ENCODE measurements around the gene ZNRF2.

ZNRF2 gene

DNA sequence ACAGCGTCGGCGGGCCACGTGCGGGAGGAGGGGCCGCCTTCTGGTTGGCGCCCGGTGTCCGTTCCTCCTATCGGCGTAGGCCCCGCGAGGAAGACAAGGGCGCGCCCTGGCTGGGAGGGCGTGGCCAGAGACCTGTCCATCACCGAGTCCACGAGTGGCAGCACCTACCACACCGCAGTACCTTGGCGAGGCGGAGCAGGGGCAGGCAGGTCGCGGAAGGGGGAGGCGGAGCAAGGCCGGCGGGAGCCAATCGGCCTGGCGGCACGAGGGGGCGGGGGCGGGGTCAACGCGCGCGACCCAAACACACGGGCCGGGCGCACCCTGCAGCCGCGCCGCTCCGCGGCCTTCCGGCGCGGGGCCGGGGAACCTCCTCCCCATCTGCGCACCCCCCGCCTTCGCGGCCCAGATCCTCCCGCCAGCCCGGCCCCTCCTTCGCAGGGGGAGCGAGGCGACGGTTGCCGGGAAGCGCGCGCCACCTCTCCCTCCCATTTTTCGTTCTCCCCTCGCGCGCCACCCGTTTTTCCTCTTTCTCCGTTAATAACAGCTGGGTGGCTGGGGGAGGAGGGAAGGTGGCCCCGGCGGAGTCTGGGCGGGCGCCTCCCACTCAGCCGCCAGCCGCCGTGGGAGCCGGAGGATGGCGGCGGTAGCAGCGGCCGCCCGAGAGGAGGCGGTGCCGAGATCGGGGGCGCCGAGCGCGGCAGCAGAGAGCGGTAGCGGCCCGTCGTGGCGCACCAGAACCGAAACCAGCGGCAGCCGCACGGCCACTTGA, at the start of gene ZNRF2:
TSS of gene ZNRF2 (plus strand) at position 300 of the 769 bp plus-strand sequence. CDS start 761 bp downstream, outside the sequence.
- DNase-seq (ENCODE audit: low read depth), result peak; percentile 99

DNA sequence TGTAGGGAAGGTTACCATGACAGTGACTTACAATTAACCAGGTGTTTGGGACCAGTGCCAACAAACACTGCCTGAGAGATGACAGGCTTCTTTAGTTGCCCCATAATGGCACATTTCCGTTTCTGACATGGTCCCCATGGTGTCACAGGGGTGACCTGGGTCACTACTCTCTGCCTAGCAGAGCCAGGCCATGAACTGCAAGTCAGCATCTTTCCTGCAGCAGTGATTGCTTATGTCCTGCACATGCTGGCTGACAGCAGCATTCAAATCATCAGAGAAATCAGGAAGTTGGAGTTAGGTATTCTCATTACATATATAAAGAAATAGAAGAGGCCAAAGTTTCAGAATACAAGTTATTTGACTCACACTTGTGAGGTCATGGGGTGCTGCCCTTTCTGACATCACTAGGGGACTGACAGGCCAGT, 47.1 kb upstream of the ZNRF2 start:
- no peak for DNase-seq (ENCODE audit: low read depth)

DNA sequence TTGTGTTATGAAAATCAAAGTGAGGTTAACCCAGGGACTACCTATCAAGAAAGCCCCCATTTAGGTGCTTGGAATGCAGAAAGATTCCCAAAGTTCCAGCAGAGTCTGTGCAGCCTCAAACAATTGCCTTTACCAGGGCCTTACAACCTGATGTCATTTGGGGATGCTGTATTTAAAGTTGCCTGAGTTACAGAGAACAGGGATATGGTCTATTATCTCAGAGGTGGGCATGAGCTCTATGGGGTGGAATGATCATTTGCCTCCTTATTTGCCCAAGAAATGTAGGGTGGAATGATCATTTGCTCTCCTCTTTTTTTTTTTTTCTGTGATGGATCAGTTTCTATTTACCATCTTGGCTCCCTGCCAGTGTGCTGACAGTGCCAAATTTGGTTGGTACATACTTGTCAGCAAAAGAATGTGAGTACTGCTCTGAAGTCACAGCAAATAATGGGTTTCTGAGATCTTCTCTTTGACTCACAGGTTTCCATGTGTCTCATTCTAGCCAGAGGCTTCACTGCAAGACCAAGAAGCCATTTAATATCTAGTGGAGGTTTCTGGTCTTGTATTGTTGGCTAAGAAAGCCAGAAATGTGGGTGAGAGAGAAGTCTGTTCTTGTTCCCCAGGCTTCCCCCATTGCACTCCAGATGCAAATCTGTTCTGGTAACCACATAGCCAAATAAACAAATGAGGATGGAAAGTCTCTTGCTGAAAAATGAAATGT, 45.5 kb upstream of the ZNRF2 start:
- no peak for DNase-seq (ENCODE audit: low read depth)

DNA sequence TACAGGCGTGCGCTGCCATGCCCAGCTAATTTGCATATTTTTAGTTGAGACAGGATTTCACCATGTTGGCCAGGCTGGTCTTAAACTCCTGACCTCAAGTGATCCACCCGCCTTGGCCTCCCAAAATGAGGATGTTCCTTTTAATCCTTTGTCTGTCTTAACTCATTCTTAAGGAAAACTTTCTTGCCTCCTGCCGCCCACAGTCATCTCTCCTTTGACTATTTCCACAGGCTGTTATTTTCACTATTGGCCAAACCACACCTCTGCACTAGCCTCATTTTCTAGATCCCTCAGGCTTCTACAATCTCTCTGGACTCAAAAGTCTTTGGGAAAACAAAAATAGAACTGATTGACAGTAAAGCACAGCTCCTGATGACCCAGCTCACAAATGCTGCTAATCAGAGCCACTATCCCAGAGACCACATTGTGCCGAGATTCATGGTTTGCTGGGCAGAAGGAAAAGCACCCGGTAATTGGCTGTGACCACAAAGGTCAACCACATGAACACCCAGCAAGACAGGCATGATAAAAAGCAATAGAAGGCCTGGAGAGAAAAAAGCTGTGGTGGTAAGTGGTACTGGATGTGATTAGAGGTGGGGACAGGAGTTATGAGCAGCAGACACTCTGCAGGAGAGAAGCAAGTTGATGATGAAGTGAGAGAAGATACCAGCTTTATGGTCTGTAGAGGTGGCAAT, 44.1 kb upstream of the ZNRF2 start:
- DNase-seq (ENCODE audit: low read depth), result no peak

DNA sequence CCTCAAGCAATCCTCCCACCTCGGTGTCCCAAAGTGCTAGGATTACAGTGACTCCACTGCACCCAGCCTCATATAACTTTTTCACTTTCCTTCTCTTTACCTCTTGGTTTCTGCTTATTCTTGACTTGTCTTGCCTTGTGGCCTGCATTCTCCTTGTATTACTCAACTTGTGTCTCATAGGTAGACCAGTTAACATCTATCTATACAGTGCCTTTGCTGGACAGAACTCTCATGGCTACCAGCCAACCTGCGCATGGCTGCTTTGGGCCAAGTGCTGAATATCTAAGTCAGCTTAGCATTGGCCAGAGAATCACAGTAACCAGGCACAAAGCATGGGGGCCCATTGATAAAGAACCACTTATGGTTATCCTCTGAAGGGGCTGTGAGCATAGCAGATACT, 42.6 kb upstream of the ZNRF2 start:
- DNase-seq (ENCODE audit: low read depth), result no peak

DNA sequence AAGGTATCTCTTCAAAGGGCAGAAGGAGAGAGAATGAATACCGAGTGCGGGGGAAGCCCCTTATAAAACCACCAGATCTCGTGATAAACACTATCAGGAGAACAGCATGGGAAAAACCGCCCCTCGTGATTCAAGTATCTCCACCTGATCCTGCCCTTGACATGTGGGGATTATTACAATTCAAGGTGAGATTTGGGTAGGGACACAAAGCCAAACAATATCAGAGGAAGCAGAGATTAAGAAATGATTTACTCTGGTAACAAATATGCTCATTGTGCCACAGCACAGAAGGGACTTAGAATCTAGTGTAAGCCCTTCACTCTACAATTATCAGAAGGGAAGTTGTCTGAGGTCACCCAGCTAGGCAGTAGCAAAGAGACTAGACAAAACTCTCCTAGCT, 40.1 kb upstream of the ZNRF2 start:
- no peak for DNase-seq (ENCODE audit: low read depth)

DNA sequence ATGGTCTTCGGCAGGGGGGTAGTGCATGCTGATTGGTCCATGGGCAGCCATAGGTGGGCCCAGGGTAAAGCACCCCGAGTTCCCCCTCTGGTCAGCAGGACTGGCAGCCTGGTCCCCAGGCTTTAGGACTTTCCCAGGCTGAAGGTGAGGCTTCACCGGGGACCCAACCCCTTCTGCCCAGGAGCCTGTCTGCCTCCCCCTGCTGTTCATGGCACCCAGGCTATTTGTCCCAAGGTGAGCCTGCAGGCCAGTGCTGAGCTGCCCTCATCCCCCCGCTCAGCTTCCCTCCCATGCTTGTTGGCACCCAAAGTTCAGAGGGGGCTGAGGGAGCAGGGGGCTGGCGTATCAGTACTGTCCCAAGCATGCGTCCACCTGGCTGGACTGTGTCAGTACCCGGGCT, 38.5 kb upstream of the ZNRF2 start:
- DNase-seq (ENCODE audit: low read depth), result no peak

- DNase-seq (ENCODE audit: low read depth), result no peak
Observed at GRCh38 chr7:30246392-30246791, 38.0 kb upstream of the ZNRF2 start.

DNA sequence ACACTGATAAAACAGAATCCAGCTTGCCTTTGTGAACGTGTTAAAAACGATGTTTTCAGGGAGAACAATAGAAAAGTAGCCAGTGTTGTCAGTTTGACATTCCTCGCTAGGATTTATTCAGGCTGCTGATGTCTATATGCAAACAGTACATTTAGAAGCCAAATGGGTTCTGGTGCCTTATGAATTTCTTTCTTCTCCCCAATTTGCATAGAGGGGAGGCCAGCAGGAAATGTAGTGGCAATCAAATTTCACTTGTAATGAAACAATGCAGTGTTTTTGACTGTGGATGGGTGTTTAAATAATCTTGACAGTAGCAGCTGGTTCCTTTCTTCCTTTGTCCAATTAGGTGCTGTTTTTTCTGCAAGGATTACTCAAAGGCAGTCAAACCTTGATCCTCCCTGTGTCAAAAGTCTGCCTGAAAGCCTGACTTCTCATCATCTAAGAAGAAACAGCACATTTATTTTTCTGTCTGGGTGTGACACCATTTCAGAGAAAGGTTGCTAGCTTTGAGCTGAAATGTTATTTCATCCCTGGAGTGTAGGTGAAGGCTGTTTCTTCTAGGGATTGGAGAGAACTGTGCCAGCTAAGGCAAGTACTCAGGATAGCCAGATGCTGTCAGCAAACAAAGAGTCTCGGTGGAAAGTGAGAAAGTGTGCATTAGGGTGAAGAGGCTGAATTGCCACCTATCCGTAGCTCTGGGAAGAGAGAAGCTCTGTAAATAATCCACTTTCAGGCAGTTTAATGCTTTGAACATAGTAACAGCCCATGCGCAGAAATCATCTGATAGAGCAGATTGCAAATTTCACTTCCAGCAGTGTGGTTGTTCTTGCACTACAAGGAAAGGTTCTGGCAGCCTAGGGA, 36.6 kb upstream of the ZNRF2 start:
- DNase-seq (ENCODE audit: low read depth), result no peak

- no peak for DNase-seq (ENCODE audit: low read depth)
Observed at GRCh38 chr7:30249316-30249715, 35.1 kb upstream of the ZNRF2 start.

GRCh38 chr7:30249986-30250774, 34.2 kb upstream of the ZNRF2 start:
- no peak for DNase-seq (ENCODE audit: low read depth)

DNA sequence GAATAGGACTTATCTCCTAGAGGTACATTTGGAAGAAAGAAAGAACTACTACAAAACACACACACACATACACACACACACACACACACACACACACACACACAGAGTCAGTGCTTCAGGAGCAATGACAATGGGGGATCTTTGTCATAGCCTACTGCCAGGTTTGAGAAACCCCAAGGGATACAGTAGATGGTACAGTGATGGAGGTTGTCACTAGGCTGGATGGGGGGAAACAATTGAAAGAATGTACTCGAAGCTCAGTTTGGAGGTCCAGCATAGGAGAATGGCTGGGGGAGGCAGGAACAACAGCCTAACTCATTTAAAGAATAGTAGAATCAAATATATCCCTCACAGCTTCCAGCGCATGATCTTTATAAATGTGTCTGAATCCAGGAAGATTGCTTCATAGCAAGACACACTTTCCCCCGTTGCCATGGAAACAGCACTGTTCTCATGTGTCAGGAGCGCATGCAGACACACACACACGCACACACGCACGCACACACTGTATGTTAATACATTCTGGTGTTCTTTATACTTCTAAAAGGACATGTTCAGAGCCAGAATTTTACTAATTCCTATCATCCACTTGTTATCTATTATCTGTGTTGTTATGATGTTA, 32.6 kb upstream of the ZNRF2 start:
- DNase-seq (ENCODE audit: low read depth), result no peak

- DNase-seq (ENCODE audit: low read depth), result no peak
Observed at GRCh38 chr7:30252885-30253795, 31.3 kb upstream of the ZNRF2 start.

DNA sequence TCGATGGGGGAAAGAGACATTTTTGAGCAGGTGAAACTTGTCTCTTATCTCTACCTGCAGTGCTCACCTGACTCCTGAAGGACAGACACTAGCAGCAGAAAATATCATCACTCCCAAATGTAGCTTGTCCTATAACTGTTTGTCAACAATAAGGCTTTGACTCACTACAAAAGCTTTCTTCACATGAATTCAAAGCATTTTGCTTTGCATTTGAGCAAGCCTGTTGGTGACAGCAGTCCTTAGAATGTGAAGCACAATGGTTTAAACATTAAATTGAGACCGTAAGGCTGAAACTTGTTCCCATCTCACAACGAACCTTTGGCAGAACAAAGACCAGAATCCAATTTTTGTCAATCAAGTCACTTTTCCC, 30.6 kb upstream of the ZNRF2 start:
- no peak for DNase-seq (ENCODE audit: low read depth)

DNA sequence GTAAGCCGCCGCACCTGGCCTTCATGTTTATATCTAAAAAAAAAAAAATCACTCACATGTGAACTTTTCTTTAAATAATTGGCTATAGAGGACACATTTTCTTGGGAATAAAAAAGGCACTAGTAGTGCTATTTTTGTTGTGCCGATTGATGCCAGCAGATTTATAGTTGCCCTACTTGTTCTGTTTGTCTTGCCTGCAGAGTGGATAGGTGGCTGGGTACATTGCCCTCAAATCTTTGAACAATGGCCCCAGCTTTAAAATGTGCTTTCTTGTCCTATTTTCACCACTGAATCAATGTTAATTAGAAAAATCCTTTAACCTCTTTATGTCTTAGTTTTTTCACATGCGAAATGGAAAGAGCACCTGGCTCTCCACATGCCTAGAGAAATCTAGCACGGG, 30.1 kb upstream of the ZNRF2 start:
- no peak for DNase-seq (ENCODE audit: low read depth)

DNA sequence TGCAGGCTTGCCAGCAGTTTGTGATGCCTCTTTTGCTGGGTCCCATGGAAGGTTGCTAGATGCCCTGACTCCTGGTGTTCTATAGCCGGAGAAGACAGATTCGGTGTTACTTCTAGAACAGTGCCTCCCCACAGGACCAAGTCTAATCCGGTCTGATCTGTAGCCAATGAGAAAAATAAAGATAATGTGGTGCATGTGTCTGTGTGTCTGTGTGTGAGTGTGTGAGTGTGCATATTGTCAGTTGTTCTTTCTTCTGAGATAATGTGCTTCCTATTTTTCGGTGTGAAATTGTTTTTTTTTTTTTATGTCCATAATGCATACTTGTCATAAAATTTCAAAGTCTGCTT, 29.7 kb upstream of the ZNRF2 start:
- no peak for DNase-seq (ENCODE audit: low read depth)

- DNase-seq (ENCODE audit: low read depth), result no peak
Observed at GRCh38 chr7:30255064-30255769, 29.2 kb upstream of the ZNRF2 start.

GRCh38 chr7:30256349-30256858, 28.0 kb upstream of the ZNRF2 start:
- DNase-seq (ENCODE audit: low read depth), result no peak

DNA sequence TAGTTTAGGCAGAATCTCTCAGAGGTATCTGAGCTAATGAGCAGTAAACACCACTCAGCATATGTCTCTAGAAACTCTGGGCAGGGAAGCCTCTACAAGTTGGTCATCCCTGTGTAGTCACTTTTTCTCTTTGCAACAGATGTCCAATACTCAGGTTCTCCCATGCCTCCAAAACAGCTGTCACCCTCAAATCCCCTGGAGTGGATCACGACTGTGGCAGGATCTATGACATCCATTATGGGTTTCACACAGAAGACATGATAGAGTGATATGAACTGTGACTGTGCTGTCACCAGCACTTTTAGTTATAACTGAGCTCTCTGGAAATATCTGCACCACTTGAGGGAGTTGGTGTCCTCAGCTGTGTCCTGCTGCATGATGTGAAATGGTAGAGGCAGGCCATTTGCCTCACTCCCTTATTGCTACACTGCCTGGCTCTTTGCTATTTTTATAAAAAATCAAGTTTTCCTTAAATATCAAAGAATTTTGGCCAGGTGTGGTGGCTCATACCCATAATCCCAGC, 24.1 kb upstream of the ZNRF2 start:
- DNase-seq (ENCODE audit: low read depth), result no peak

Measured in activated T-cell treated with anti-CD3 and anti-CD28 coated beads for 48 hours (primary cell).